ENCODE data around the gene CIDEA. TPM values are rescaled to one million over a fixed set of nuclear protein-coding genes. Genes with fewer than 3 reads are reported as not detected.

CIDEA gene
- total and polyA plus RNA-seq, 2 donors (not counting 1 experiment from before 2014, with no cell fraction given), result not detected

GRCh38 chr18:12312976-12313375 is 58.8 kb downstream of the CIDEA start:
- Histone ChIP-seq H3K27me3 (replicated peaks in 1 of 4; ENCODE audit: control extremely low read depth in 1 of 4, control insufficient read depth in 3 of 4, insufficient read depth in 4 of 4, low read length in 3 of 4) (peaks cover 0 to 3% (median 2%) of the 10 kb centered on the region in 4 experiments), H2AFZ (ENCODE audit: insufficient read depth, low read depth, low read length, poor library complexity, severe bottlenecking) (no peak overlapping the region), H3K9ac (ENCODE audit: low read length) (no peak overlapping the region), H3K79me2 (ENCODE audit: control insufficient read depth, insufficient read depth, low read length) (no peaks in the 10 kb centered on the region), H4K20me1 (ENCODE audit: control insufficient read depth, insufficient read depth, low read length, poor library complexity, severe bottlenecking) (no peaks in the 10 kb centered on the region), H3K4me3 (ENCODE audit: control extremely low read depth in 1 of 5, extremely low read depth in 1 of 5, insufficient read depth in 1 of 5, low read depth in 2 of 5, low read length in 4 of 5) (no peak overlapping the region), H3K27ac (ENCODE audit: low read length in 2 of 2) (peak overlapping the region in 1 of 2 donors; percentile 84), H3K4me1 (ENCODE audit: control insufficient read depth in 2 of 2, insufficient read depth in 2 of 2, low read length in 2 of 2) (peaks cover 54 to 59% of the 10 kb centered on the region in 2 donors), H3K9me3 (ENCODE audit: control extremely low read depth in 1 of 3, control insufficient read depth in 2 of 3, insufficient read depth in 1 of 3, low read length in 2 of 3) (peaks cover 6 to 16% (median 11%) of the 10 kb centered on the region in 3 donors), H3K36me3 (replicated peaks in 1 of 2; ENCODE audit: control extremely low read depth in 1 of 2, control insufficient read depth in 1 of 2, extremely low read depth in 1 of 2, insufficient read depth in 2 of 2, low read length in 1 of 2) (peaks cover 3 to 6% of the 10 kb centered on the region in 2 experiments), H3K4me2 (replicated peaks; ENCODE audit: low read depth, low read length, poor library complexity, severe bottlenecking) (no peak overlapping the region)
- intact Hi-C loops (cut with micrococcal nuclease), result no loop called here
- peaks cover 5% of the 10 kb centered on the region for H3K9me3 Mint-ChIP-seq (ENCODE audit: insufficient read depth)
- ChIA-PET POLR2A (no interaction called here), CTCF (interaction anchor here (0.6 kb wide), 1 partner anchor 17 kb away, joined by 4 read pairs; no protein-coding TSS in a partner anchor)
- ATAC-seq (ENCODE audit: low read depth) (no peak), DNase-seq (no peak)
- peaks cover 3% of the 10 kb centered on the region for H3K27me3 Mint-ChIP-seq
- no peak overlapping the region for H3K4me3 Mint-ChIP-seq
- TF ChIP-seq EZH2 (IDR thresholded peaks at IDR 0.05; ENCODE audit: borderline replicate concordance, insufficient read depth, low read depth, low read length, poor library complexity, severe bottlenecking), result no peak
- TF ChIP-seq, protein P1, sequence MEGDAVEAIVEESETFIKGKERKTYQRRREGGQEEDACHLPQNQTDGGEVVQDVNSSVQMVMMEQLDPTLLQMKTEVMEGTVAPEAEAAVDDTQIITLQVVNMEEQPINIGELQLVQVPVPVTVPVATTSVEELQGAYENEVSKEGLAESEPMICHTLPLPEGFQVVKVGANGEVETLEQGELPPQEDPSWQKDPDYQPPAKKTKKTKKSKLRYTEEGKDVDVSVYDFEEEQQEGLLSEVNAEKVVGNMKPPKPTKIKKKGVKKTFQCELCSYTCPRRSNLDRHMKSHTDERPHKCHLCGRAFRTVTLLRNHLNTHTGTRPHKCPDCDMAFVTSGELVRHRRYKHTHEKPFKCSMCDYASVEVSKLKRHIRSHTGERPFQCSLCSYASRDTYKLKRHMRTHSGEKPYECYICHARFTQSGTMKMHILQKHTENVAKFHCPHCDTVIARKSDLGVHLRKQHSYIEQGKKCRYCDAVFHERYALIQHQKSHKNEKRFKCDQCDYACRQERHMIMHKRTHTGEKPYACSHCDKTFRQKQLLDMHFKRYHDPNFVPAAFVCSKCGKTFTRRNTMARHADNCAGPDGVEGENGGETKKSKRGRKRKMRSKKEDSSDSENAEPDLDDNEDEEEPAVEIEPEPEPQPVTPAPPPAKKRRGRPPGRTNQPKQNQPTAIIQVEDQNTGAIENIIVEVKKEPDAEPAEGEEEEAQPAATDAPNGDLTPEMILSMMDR (IDR thresholded peaks at IDR 0.05), result no peak
- no peak overlapping the region for H3K27ac Mint-ChIP-seq
- H3K4me1 Mint-ChIP-seq, result peaks cover 54% of the 10 kb centered on the region

- Histone ChIP-seq H2AFZ (ENCODE audit: insufficient read depth, low read depth, low read length, poor library complexity, severe bottlenecking) (no peak overlapping the region), H4K20me1 (ENCODE audit: control insufficient read depth, insufficient read depth, low read length, poor library complexity, severe bottlenecking) (no peaks in the 10 kb centered on the region), H3K79me2 (ENCODE audit: control insufficient read depth, insufficient read depth, low read length) (no peaks in the 10 kb centered on the region), H3K4me3 (ENCODE audit: control extremely low read depth in 1 of 5, extremely low read depth in 1 of 5, insufficient read depth in 1 of 5, low read depth in 2 of 5, low read length in 4 of 5) (no peak overlapping the region), H3K9me3 (ENCODE audit: control extremely low read depth in 1 of 3, control insufficient read depth in 2 of 3, insufficient read depth in 1 of 3, low read length in 2 of 3) (peaks cover 6 to 16% (median 11%) of the 10 kb centered on the region in 3 donors), H3K4me2 (replicated peaks; ENCODE audit: low read depth, low read length, poor library complexity, severe bottlenecking) (peak overlapping the region; percentile 61), H3K27me3 (replicated peaks in 1 of 4; ENCODE audit: control extremely low read depth in 1 of 4, control insufficient read depth in 3 of 4, insufficient read depth in 4 of 4, low read length in 3 of 4) (peaks cover 0 to 3% (median under 1%) of the 10 kb centered on the region in 4 experiments), H3K9ac (ENCODE audit: low read length) (no peak overlapping the region), H3K36me3 (replicated peaks in 1 of 2; ENCODE audit: control extremely low read depth in 1 of 2, control insufficient read depth in 1 of 2, extremely low read depth in 1 of 2, insufficient read depth in 2 of 2, low read length in 1 of 2) (peaks cover 3 to 6% of the 10 kb centered on the region in 2 experiments), H3K27ac (ENCODE audit: low read length in 2 of 2) (peak overlapping the region; percentile 82 to 84), H3K4me1 (ENCODE audit: control insufficient read depth in 2 of 2, insufficient read depth in 2 of 2, low read length in 2 of 2) (peaks cover 61 to 63% of the 10 kb centered on the region in 2 donors)
- CTCF ChIA-PET, result interaction anchor here (0.6 to 1.7 kb wide), 2 partner anchors 14 to 18 kb away, joined by 4 to 7 read pairs; no protein-coding TSS in a partner anchor
- intact Hi-C loops (cut with micrococcal nuclease), result no loop called here
- ATAC-seq (ENCODE audit: low read depth) (no peak), DNase-seq (no peak)
- POLR2A ChIA-PET, result no interaction called here
- Mint-ChIP-seq H3K27me3 (peaks cover 3% of the 10 kb centered on the region), H3K4me3 (peak overlapping the region; percentile 6), H3K4me1 (peaks cover 61% of the 10 kb centered on the region), H3K27ac (peak overlapping the region; percentile 43), H3K9me3 (ENCODE audit: insufficient read depth) (peaks cover 5% of the 10 kb centered on the region)
- WGBS (ENCODE audit: insufficient coverage), result 90% methylated on average over 2 of the region's 5 CpGs
- TF ChIP-seq, protein P1 (IDR thresholded peaks at IDR 0.05), result no peak
- no peak for TF ChIP-seq EZH2 (IDR thresholded peaks at IDR 0.05; ENCODE audit: borderline replicate concordance, insufficient read depth, low read depth, low read length, poor library complexity, severe bottlenecking)
Observed at GRCh38 chr18:12313530-12314245, 59.5 kb downstream of the CIDEA start.

All from B cell (primary cell).